ENCODE results near the gene TLR4. TPM values are rescaled to one million over a fixed set of nuclear protein-coding genes. Genes with fewer than 3 reads are reported as not detected.

TLR4 gene
- total RNA-seq, 1 experiment from 2014 or later: 0.07 TPM

GRCh38 chr9:117656002-117656401 is 48.2 kb upstream of the TLR4 start:
- no CpG with 5 or more reads among the region's 2 CpGs for WGBS (ENCODE audit: extremely low coverage, insufficient read length, low lambda C conversion rate)
- H3K79me2 ChIP-seq (ENCODE audit: insufficient read depth, low read length): no peaks in the 10 kb centered on the region
- H4K8ac ChIP-seq (replicated peaks; ENCODE audit: insufficient read length, low read depth, low read length): no peak overlapping the region
- no peak overlapping the region for H3K4me2 ChIP-seq (ENCODE audit: insufficient read depth, insufficient read length, low read length)
- H3K9me3 ChIP-seq (ENCODE audit: control insufficient read depth, low read depth, low read length): no peaks in the 10 kb centered on the region
- H3T11ph ChIP-seq (ENCODE audit: low read length): no peak overlapping the region
- H3K4me3 Mint-ChIP-seq: no peak overlapping the region
- DNase-seq: no peak
- no peak overlapping the region for H2BK120ac ChIP-seq (ENCODE audit: low read depth, low read length, poor library complexity, severe bottlenecking)
- no peak overlapping the region for H2BK5ac ChIP-seq (ENCODE audit: insufficient read length, low read length)
- no peak overlapping the region for H3K9ac ChIP-seq (ENCODE audit: extremely low read depth, insufficient read length, low read length)
- no peaks in the 10 kb centered on the region for H3K4me1 ChIP-seq (ENCODE audit: insufficient read depth, low read length)
- H4K91ac ChIP-seq (ENCODE audit: insufficient read length, low read depth, low read length): no peak overlapping the region
- no peak overlapping the region for H3K56ac ChIP-seq (ENCODE audit: insufficient read length, low read depth, low read length)
- H3K4me1 Mint-ChIP-seq: peaks cover 0 to under 1% of the 10 kb centered on the region in 2 experiments; a peak in 1 of 4 replicates
- H2BK20ac ChIP-seq (ENCODE audit: low read depth, low read length, poor library complexity, severe bottlenecking): no peak overlapping the region
- H3K23me2 ChIP-seq (ENCODE audit: insufficient read length, low read depth, low read length, poor library complexity, severe bottlenecking): no peaks in the 10 kb centered on the region
- no peak overlapping the region for H3K27ac ChIP-seq (ENCODE audit: insufficient read length, low read depth, low read length)
- no peaks in the 10 kb centered on the region for H3K27me3 ChIP-seq (ENCODE audit: insufficient read depth, low read length)
- H3K27ac Mint-ChIP-seq: no peak overlapping the region
- H3K18ac ChIP-seq (ENCODE audit: insufficient read length, low read depth, low read length): no peak overlapping the region
- no peak overlapping the region for H2AK5ac ChIP-seq (ENCODE audit: insufficient read length, low read length)
- H3K27me3 Mint-ChIP-seq (ENCODE audit: low read depth): no peaks in the 10 kb centered on the region; the same call in 1 of the 2 replicates
- no peaks in the 10 kb centered on the region for H3K9me3 Mint-ChIP-seq
- H2BK12ac ChIP-seq (ENCODE audit: insufficient read length, low read depth, low read length): no peak overlapping the region
- no peak overlapping the region for H2BK15ac ChIP-seq (ENCODE audit: low read depth, low read length)
- no peaks in the 10 kb centered on the region for H3K36me3 Mint-ChIP-seq (ENCODE audit: insufficient read depth in 1 of 3, low read depth in 3 of 3)
- H3K4ac ChIP-seq (ENCODE audit: low read depth, low read length): no peak overlapping the region
- H3K79me1 ChIP-seq (ENCODE audit: insufficient read depth, low read depth, low read length, poor library complexity, severe bottlenecking): no peaks in the 10 kb centered on the region
- H4K20me1 ChIP-seq (ENCODE audit: control insufficient read depth, insufficient read depth, insufficient read length): no peaks in the 10 kb centered on the region
- no peak overlapping the region for H3K23ac ChIP-seq (ENCODE audit: insufficient read length, low read depth, low read length)
- TF ChIP-seq CTCF (conservative IDR thresholded peaks at IDR 0.05): no peak
- H2AFZ ChIP-seq (ENCODE audit: low read length): no peak overlapping the region
- H4K5ac ChIP-seq (ENCODE audit: insufficient read length, low read depth, low read length): no peak overlapping the region
- H3K14ac ChIP-seq (ENCODE audit: insufficient read depth, low read length): no peak overlapping the region
